Uterus (tissue), 2 donors: ENCODE results near the gene RPL38.

Experiments
- CTCF ChIP-seq, 4 experiments: fragments of 200-600 bp in 2 of 4; fragments of 450-650 bp in 2 of 4; sonication (generic) in 2 of 4; IDR thresholded peaks; one replicate each; pipeline ENCODE4 v1.5.1; 2016 to 2019; ENCODE audit warnings: antibody characterized with exemption in 4 of 4, mild to moderate bottlenecking in 2 of 4, moderate library complexity in 1 of 4
- POLR2A ChIP-seq, 2 donors: fragments of 450-650 bp; IDR thresholded peaks; one replicate each; pipeline ENCODE4 v1.6.1; 2016; ENCODE audit warnings: antibody characterized with exemption in 2 of 2, mild to moderate bottlenecking in 1 of 2, moderate library complexity in 1 of 2

GRCh38 chr17:74164446-74165045, 38.9 kb upstream of the RPL38 start:
- no peak for TF ChIP-seq CTCF (IDR thresholded peaks at IDR 0.05)
- no peak for TF ChIP-seq POLR2A (IDR thresholded peaks at IDR 0.05)
